WERI-Rb-1 (cell line): ENCODE measurements around the gene KLHL30.

Experiments
- DNase-seq: peaks from one replicate; pipeline ENCODE4 v3.0.0-alpha.2; 2020
- H3K27ac ChIP-seq: fragments of 250-450 bp; sonication (Bioruptor Pico); 2 replicates; pipeline ENCODE4 v1.5.1; 2020; ENCODE audit warnings: mild to moderate bottlenecking, moderate library complexity
- H3K27me3 ChIP-seq: fragments of 250-450 bp; sonication (Bioruptor Pico); 2 replicates; pipeline ENCODE4 v1.5.1; 2021; ENCODE audit warnings: mild to moderate bottlenecking, low read depth, moderate library complexity; ENCODE audit not compliant: insufficient read depth, severe bottlenecking
- H3K36me3 ChIP-seq: fragments of 250-450 bp; sonication (Bioruptor Pico); 2 replicates; pipeline ENCODE4 v1.5.1; 2020; ENCODE audit warnings: mild to moderate bottlenecking, moderate library complexity
- H3K4me3 ChIP-seq: 2 replicates; pipeline ENCODE4 v1.5.1; 2011; ENCODE audit warnings: low read depth, mild to moderate bottlenecking, control low read depth, low read length
- H3K9me3 ChIP-seq: fragments of 250-450 bp; sonication (Bioruptor Pico); 2 replicates; pipeline ENCODE4 v1.5.1; 2021; ENCODE audit warnings: mild to moderate bottlenecking, moderate library complexity; ENCODE audit not compliant: severe bottlenecking
- TF ChIP-seq, protein P1 (sequence below): IDR thresholded peaks from 2 replicates; pipeline ENCODE4 v1.5.1; 2011; ENCODE audit warnings: low read depth, mild to moderate bottlenecking, control low read depth, inconsistent platforms, low read length

KLHL30 gene

DNA sequence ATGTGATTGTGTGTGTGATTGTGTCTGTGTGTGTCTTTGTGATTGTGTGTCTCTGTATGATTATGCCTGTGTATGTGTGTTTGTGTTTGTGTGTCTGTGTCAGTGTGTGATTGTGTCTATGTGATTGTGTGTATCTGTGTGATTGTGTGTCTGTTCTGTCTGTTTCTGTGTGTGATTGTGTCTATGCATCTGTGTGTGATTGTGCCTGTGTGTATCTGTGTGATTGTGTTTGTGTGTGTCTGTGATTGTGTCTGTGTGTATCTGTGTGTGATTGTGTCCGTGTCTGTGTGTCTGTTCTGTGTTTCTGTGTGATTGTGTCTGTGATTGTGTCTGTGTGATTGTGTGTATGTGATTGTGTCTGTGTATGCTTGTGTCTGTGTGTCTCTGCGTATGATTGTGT lies 12.1 kb upstream of the KLHL30 start:
- TF ChIP-seq, protein P1, sequence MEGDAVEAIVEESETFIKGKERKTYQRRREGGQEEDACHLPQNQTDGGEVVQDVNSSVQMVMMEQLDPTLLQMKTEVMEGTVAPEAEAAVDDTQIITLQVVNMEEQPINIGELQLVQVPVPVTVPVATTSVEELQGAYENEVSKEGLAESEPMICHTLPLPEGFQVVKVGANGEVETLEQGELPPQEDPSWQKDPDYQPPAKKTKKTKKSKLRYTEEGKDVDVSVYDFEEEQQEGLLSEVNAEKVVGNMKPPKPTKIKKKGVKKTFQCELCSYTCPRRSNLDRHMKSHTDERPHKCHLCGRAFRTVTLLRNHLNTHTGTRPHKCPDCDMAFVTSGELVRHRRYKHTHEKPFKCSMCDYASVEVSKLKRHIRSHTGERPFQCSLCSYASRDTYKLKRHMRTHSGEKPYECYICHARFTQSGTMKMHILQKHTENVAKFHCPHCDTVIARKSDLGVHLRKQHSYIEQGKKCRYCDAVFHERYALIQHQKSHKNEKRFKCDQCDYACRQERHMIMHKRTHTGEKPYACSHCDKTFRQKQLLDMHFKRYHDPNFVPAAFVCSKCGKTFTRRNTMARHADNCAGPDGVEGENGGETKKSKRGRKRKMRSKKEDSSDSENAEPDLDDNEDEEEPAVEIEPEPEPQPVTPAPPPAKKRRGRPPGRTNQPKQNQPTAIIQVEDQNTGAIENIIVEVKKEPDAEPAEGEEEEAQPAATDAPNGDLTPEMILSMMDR = no peak
- Histone ChIP-seq H3K36me3 (no peaks in the 10 kb centered on the region), H3K27ac (no peak overlapping the region), H3K4me3 (no peak overlapping the region), H3K27me3 (no peaks in the 10 kb centered on the region), H3K9me3 (peaks cover 2% of the 10 kb centered on the region)
- no peak for DNase-seq

- Histone ChIP-seq H3K4me3 (no peak overlapping the region), H3K27me3 (no peaks in the 10 kb centered on the region), H3K27ac (no peak overlapping the region), H3K36me3 (no peaks in the 10 kb centered on the region), H3K9me3 (peaks cover 2% of the 10 kb centered on the region)
- DNase-seq = no peak
- TF ChIP-seq, protein P1 = no peak
These were observed 11.7 kb upstream of the KLHL30 start for GRCh38 chr2:238126775-238127164.

GRCh38 chr2:238127165-238128060 lies 11.1 kb upstream of the KLHL30 start:
- Histone ChIP-seq H3K27me3 (no peaks in the 10 kb centered on the region), H3K27ac (no peak overlapping the region), H3K4me3 (no peak overlapping the region), H3K9me3 (peaks cover 2% of the 10 kb centered on the region), H3K36me3 (no peaks in the 10 kb centered on the region)
- peak; percentile 49 for DNase-seq
- TF ChIP-seq, protein P1 = no peak

GRCh38 chr2:238128061-238128440 lies 10.4 kb upstream of the KLHL30 start:
- no peaks in the 10 kb centered on the region for H3K36me3 ChIP-seq
- H3K27ac ChIP-seq = no peak overlapping the region
- H3K27me3 ChIP-seq = no peaks in the 10 kb centered on the region
- peaks cover 2% of the 10 kb centered on the region for H3K9me3 ChIP-seq
- TF ChIP-seq, protein P1 = no peak
- DNase-seq = no peak
- no peak overlapping the region for H3K4me3 ChIP-seq

DNA sequence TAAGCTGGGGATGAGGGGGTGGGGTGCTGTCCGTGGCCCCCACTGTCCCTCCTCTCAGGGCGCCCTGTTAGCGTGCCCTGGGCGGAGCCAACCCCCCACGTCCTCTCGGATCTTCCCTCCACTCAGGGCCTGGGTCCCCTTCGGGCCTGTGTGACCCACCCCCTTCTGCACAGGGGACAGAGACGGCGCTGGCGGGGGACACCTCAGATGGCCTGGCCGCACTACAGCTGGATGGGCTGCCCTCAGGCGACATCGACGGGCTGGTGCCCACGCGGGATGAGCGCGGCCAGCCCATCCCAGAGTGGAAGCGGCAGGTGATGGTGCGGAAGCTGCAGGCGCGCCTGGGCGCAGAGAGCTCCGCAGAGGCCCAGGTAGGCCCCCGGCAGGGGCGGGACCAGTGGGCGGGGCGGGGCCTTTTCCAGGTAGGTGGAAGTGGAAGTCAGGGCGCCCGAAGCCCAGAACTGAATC lies 9.9 kb upstream of the KLHL30 start:
- Histone ChIP-seq H3K4me3 (no peak overlapping the region), H3K27me3 (no peaks in the 10 kb centered on the region), H3K27ac (no peak overlapping the region), H3K36me3 (no peaks in the 10 kb centered on the region), H3K9me3 (peaks cover 2% of the 10 kb centered on the region)
- TF ChIP-seq, protein P1 = no peak
- DNase-seq = no peak
